OCI-LY7 (cell line): ENCODE results near the gene SPHKAP.

ENCODE experiments used
- CTCF ChIP-seq: fragments of 200-600 bp; sonication (generic); conservative IDR thresholded peaks from 2 replicates; pipeline ENCODE4 v1.5.1; 2014; ENCODE audit warnings: mild to moderate bottlenecking, antibody characterized with exemption, low read length, moderate library complexity, mixed read lengths
- EZH2phosphoT487 ChIP-seq: fragments of 200-600 bp; sonication (generic); IDR thresholded peaks from 2 replicates; pipeline ENCODE4 v1.6.1; 2018; ENCODE audit warnings: low read depth, borderline replicate concordance, mild to moderate bottlenecking, mixed run types, antibody characterized with exemption, low read length, moderate library complexity, mixed read lengths

GRCh38 chr2:228105526-228106250 is 75.8 kb downstream of the SPHKAP start:
- TF ChIP-seq EZH2phosphoT487 (no peak), CTCF (no peak)
